ENCODE data around the gene TTYH2. TPM values are rescaled to one million over a fixed set of nuclear protein-coding genes. Genes with fewer than 3 reads are reported as not detected.

Gene TTYH2
- total RNA-seq, 1 donor: 1.4 TPM

- H3K4me2 ChIP-seq (ENCODE audit: insufficient read depth, low read length): no peak overlapping the region
- H4K20me1 ChIP-seq (ENCODE audit: insufficient read depth, low read length): no peaks in the 10 kb centered on the region
- no peaks in the 10 kb centered on the region for H3K36me3 ChIP-seq (ENCODE audit: insufficient read depth, low read length)
- DNase-seq (ENCODE audit: insufficient read length, low spot score, missing footprints): no peak
- no peak overlapping the region for H2AFZ ChIP-seq (ENCODE audit: low read length)
- H3K27me3 ChIP-seq (ENCODE audit: insufficient read depth, low read length): no peaks in the 10 kb centered on the region
- H3K27ac ChIP-seq (ENCODE audit: low read depth, low read length): no peak overlapping the region
- H3K4me1 ChIP-seq (ENCODE audit: insufficient read depth, low read length): no peaks in the 10 kb centered on the region
- no peaks in the 10 kb centered on the region for H3K9me3 ChIP-seq (ENCODE audit: low read depth, low read length)
- TF ChIP-seq CTCF (IDR thresholded peaks at IDR 0.05; ENCODE audit: extremely low read depth, low read depth, low read length): no peak
- no peak overlapping the region for H3K4me3 ChIP-seq (ENCODE audit: insufficient read depth, low read length)
- H3K79me2 ChIP-seq (ENCODE audit: insufficient read depth, low read length): no peaks in the 10 kb centered on the region
Measured at GRCh38 chr17:74231928-74232907, 18.8 kb downstream of the TTYH2 start.

GRCh38 chr17:74233937-74234336 is 20.6 kb downstream of the TTYH2 start:
- H3K4me3 ChIP-seq (ENCODE audit: insufficient read depth, low read length): no peak overlapping the region
- H3K27me3 ChIP-seq (ENCODE audit: insufficient read depth, low read length): no peaks in the 10 kb centered on the region
- no peaks in the 10 kb centered on the region for H3K36me3 ChIP-seq (ENCODE audit: insufficient read depth, low read length)
- no peaks in the 10 kb centered on the region for H3K4me1 ChIP-seq (ENCODE audit: insufficient read depth, low read length)
- no peaks in the 10 kb centered on the region for H3K79me2 ChIP-seq (ENCODE audit: insufficient read depth, low read length)
- no peaks in the 10 kb centered on the region for H4K20me1 ChIP-seq (ENCODE audit: insufficient read depth, low read length)
- no peak overlapping the region for H3K4me2 ChIP-seq (ENCODE audit: insufficient read depth, low read length)
- H3K27ac ChIP-seq (ENCODE audit: low read depth, low read length): no peak overlapping the region
- no peak for TF ChIP-seq CTCF (IDR thresholded peaks at IDR 0.05; ENCODE audit: extremely low read depth, low read depth, low read length)
- no peak for DNase-seq (ENCODE audit: insufficient read length, low spot score, missing footprints)
- H3K9me3 ChIP-seq (ENCODE audit: low read depth, low read length): no peaks in the 10 kb centered on the region
- no peak overlapping the region for H2AFZ ChIP-seq (ENCODE audit: low read length)

- H3K4me1 ChIP-seq (ENCODE audit: insufficient read depth, low read length): no peaks in the 10 kb centered on the region
- H3K27ac ChIP-seq (ENCODE audit: low read depth, low read length): no peak overlapping the region
- no peak overlapping the region for H3K4me2 ChIP-seq (ENCODE audit: insufficient read depth, low read length)
- H3K27me3 ChIP-seq (ENCODE audit: insufficient read depth, low read length): no peaks in the 10 kb centered on the region
- H3K9me3 ChIP-seq (ENCODE audit: low read depth, low read length): no peaks in the 10 kb centered on the region
- no peak for TF ChIP-seq CTCF (IDR thresholded peaks at IDR 0.05; ENCODE audit: extremely low read depth, low read depth, low read length)
- no peaks in the 10 kb centered on the region for H4K20me1 ChIP-seq (ENCODE audit: insufficient read depth, low read length)
- no peak for DNase-seq (ENCODE audit: insufficient read length, low spot score, missing footprints)
- no peak overlapping the region for H2AFZ ChIP-seq (ENCODE audit: low read length)
- no peak overlapping the region for H3K4me3 ChIP-seq (ENCODE audit: insufficient read depth, low read length)
- H3K36me3 ChIP-seq (ENCODE audit: insufficient read depth, low read length): no peaks in the 10 kb centered on the region
- H3K79me2 ChIP-seq (ENCODE audit: insufficient read depth, low read length): no peaks in the 10 kb centered on the region
Measured at GRCh38 chr17:74234486-74234885, 21.1 kb downstream of the TTYH2 start.

GRCh38 chr17:74235040-74235581 is 21.7 kb downstream of the TTYH2 start:
- H2AFZ ChIP-seq (ENCODE audit: low read length): no peak overlapping the region
- TF ChIP-seq CTCF (IDR thresholded peaks at IDR 0.05; ENCODE audit: extremely low read depth, low read depth, low read length): no peak
- no peaks in the 10 kb centered on the region for H3K27me3 ChIP-seq (ENCODE audit: insufficient read depth, low read length)
- H3K4me2 ChIP-seq (ENCODE audit: insufficient read depth, low read length): no peak overlapping the region
- H3K4me1 ChIP-seq (ENCODE audit: insufficient read depth, low read length): no peaks in the 10 kb centered on the region
- H3K9me3 ChIP-seq (ENCODE audit: low read depth, low read length): no peaks in the 10 kb centered on the region
- no peaks in the 10 kb centered on the region for H3K79me2 ChIP-seq (ENCODE audit: insufficient read depth, low read length)
- no peaks in the 10 kb centered on the region for H3K36me3 ChIP-seq (ENCODE audit: insufficient read depth, low read length)
- no peak for DNase-seq (ENCODE audit: insufficient read length, low spot score, missing footprints)
- no peaks in the 10 kb centered on the region for H4K20me1 ChIP-seq (ENCODE audit: insufficient read depth, low read length)
- no peak overlapping the region for H3K4me3 ChIP-seq (ENCODE audit: insufficient read depth, low read length)
- H3K27ac ChIP-seq (ENCODE audit: low read depth, low read length): no peak overlapping the region
